Prostate gland (tissue), 2 donors: ENCODE measurements around the gene RGMA.

Experiments used
- POLR2A ChIP-seq: fragments of 450-650 bp; IDR thresholded peaks from one replicate; pipeline ENCODE4 v1.6.1; 2016; ENCODE audit warnings: antibody characterized with exemption, mild to moderate bottlenecking
- TF ChIP-seq, protein P1 (sequence below), 4 experiments: fragments of 200-600 bp in 2 of 4; fragments of 450-650 bp in 2 of 4; sonication (generic) in 2 of 4; IDR thresholded peaks; 1 replicate in 3 of 4; 2 replicates in 1 of 4; pipeline ENCODE4 v1.5.1; 2016 to 2019; ENCODE audit warnings: antibody characterized with exemption in 4 of 4, mild to moderate bottlenecking in 2 of 4, moderate library complexity in 2 of 4

DNA sequence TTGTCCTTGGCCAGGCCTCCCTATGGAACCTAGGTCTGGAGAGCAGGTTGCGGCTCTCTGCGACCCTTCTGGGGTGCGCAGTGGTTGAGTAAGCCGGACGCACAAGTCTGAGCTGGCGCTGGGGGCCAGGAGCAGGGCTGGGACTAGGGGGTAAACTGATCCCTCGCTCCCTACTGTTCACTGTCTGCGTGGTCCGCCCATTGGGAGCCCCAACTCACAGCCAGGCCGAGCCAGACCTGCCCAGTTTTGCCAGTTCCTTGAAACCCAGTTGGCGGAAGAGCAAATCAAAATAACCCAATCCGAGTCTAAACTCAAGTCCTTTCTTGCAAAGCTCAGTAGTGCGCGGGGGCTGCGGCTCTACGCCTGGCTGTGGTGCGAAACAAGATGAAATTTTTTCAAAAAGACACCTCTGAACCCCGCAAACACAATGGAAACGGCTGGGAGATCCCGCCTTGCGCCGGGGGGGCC lies 17.5 kb downstream of the RGMA start:
- TF ChIP-seq, protein P1, sequence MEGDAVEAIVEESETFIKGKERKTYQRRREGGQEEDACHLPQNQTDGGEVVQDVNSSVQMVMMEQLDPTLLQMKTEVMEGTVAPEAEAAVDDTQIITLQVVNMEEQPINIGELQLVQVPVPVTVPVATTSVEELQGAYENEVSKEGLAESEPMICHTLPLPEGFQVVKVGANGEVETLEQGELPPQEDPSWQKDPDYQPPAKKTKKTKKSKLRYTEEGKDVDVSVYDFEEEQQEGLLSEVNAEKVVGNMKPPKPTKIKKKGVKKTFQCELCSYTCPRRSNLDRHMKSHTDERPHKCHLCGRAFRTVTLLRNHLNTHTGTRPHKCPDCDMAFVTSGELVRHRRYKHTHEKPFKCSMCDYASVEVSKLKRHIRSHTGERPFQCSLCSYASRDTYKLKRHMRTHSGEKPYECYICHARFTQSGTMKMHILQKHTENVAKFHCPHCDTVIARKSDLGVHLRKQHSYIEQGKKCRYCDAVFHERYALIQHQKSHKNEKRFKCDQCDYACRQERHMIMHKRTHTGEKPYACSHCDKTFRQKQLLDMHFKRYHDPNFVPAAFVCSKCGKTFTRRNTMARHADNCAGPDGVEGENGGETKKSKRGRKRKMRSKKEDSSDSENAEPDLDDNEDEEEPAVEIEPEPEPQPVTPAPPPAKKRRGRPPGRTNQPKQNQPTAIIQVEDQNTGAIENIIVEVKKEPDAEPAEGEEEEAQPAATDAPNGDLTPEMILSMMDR (IDR thresholded peaks at IDR 0.05) = no peak
- peak; percentile 53 for TF ChIP-seq POLR2A
